Gastroesophageal sphincter (tissue), 3 donors: Measurements from ENCODE around the gene GALNT10.

Source experiments
- POLR2AphosphoS5 ChIP-seq: sonication (generic); formaldehyde crosslinking; IDR thresholded peaks from one replicate; pipeline ENCODE4 v1.6.1; 2017; ENCODE audit warnings: antibody characterized with exemption
- TF ChIP-seq, protein P1 (sequence below), 4 experiments: fragments of 200-600 bp in 2 of 4; fragments of 450-650 bp in 2 of 4; sonication (generic) in 1 of 4; IDR thresholded peaks; one replicate each; pipeline ENCODE4 v1.5.1; 2017 to 2019; ENCODE audit warnings: antibody characterized with exemption in 4 of 4, mild to moderate bottlenecking in 2 of 4, moderate library complexity in 2 of 4

DNA sequence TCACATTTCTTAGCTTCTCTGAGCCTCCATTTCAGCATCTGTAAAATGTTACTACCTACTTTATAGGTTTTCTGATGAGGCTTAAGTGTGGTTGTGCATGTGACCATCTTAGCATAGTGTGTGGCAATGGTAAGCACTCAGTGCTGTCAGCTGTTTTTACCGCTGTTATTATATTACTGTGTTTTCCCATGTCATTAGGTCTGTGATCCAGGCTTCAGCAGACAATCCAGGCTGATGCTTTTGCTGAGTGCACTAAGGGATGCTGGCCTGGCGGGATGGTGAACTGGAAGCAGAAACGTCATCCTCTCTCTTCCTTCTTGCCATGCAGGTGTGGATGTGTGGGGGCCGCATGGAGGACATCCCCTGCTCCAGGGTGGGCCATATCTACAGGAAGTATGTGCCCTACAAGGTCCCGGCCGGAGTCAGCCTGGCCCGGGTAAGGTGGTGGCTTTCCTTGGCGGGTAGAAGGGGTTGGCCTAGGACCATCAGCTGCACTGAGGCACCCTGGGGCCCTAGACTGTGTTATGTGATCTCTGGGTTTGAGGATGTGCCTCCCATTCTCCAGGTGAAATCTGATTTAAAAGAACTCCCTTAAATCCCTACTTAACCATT lies 213.3 kb downstream of the GALNT10 start:
- TF ChIP-seq, protein P1, sequence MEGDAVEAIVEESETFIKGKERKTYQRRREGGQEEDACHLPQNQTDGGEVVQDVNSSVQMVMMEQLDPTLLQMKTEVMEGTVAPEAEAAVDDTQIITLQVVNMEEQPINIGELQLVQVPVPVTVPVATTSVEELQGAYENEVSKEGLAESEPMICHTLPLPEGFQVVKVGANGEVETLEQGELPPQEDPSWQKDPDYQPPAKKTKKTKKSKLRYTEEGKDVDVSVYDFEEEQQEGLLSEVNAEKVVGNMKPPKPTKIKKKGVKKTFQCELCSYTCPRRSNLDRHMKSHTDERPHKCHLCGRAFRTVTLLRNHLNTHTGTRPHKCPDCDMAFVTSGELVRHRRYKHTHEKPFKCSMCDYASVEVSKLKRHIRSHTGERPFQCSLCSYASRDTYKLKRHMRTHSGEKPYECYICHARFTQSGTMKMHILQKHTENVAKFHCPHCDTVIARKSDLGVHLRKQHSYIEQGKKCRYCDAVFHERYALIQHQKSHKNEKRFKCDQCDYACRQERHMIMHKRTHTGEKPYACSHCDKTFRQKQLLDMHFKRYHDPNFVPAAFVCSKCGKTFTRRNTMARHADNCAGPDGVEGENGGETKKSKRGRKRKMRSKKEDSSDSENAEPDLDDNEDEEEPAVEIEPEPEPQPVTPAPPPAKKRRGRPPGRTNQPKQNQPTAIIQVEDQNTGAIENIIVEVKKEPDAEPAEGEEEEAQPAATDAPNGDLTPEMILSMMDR (IDR thresholded peaks at IDR 0.05), result no peak
- TF ChIP-seq POLR2AphosphoS5, result no peak
